ENCODE measurements around the gene NR1I2.

The NR1I2 gene

GRCh38 chr3:119781330-119782198, at the start of gene NR1I2:
NR1I2 (plus strand) TSS chr3:119782101.
- no peak for DNase-seq

- DNase-seq = no peak
Measured at GRCh38 chr3:119733812-119734211, 48.1 kb upstream of the NR1I2 start.

- no peak for DNase-seq
Measured at GRCh38 chr3:119738741-119739140, 43.2 kb upstream of the NR1I2 start.

- DNase-seq = no peak
Measured at GRCh38 chr3:119741657-119742590, 40.0 kb upstream of the NR1I2 start.

- no peak for DNase-seq
Measured at GRCh38 chr3:119743921-119744320, 38.0 kb upstream of the NR1I2 start.

- DNase-seq = no peak
Measured at GRCh38 chr3:119745942-119746341, 36.0 kb upstream of the NR1I2 start.

- no peak for DNase-seq
Measured at GRCh38 chr3:119746423-119746822, 35.5 kb upstream of the NR1I2 start.

- no peak for DNase-seq
Measured at GRCh38 chr3:119747357-119747756, 34.5 kb upstream of the NR1I2 start.

- no peak for DNase-seq
Measured at GRCh38 chr3:119748991-119749390, 32.9 kb upstream of the NR1I2 start.

- no peak for DNase-seq
Measured at GRCh38 chr3:119751423-119751822, 30.5 kb upstream of the NR1I2 start.

GRCh38 chr3:119759962-119760361, 21.9 kb upstream of the NR1I2 start:
- DNase-seq = no peak

- DNase-seq = no peak
Measured at GRCh38 chr3:119762876-119763275, 19.0 kb upstream of the NR1I2 start.

- no peak for DNase-seq
Measured at GRCh38 chr3:119763466-119763865, 18.4 kb upstream of the NR1I2 start.

- no peak for DNase-seq
Measured at GRCh38 chr3:119765239-119765638, 16.7 kb upstream of the NR1I2 start.

GRCh38 chr3:119767936-119768601, 13.8 kb upstream of the NR1I2 start:
- no peak for DNase-seq

- DNase-seq = no peak
Measured at GRCh38 chr3:119768668-119769393, 13.1 kb upstream of the NR1I2 start.

- no peak for DNase-seq
Measured at GRCh38 chr3:119769394-119770149, 12.3 kb upstream of the NR1I2 start.

- DNase-seq = no peak
Measured at GRCh38 chr3:119774444-119774843, 7.5 kb upstream of the NR1I2 start.

GRCh38 chr3:119776304-119776703, 5.6 kb upstream of the NR1I2 start:
- no peak for DNase-seq

GRCh38 chr3:119778176-119778575, 3.7 kb upstream of the NR1I2 start:
- no peak for DNase-seq

GRCh38 chr3:119778811-119779210, 3.1 kb upstream of the NR1I2 start:
- no peak for DNase-seq

All from stimulated activated CD4-positive, alpha-beta T cell treated with anti-CD3 and anti-CD28 coated beads, Interleukin-12 subunit alpha, Interleukin-12 subunit beta, amount 100 ng/mL, for 4 hours (primary cell).